GM23338 (cell line): ENCODE measurements around the gene TMEM187. TPM values are rescaled to one million over a fixed set of nuclear protein-coding genes. Genes with fewer than 3 reads are reported as not detected.
A peak's percentile ranks its signal among the peaks of the same experiment; 100 is the strongest.

Source experiments
- ATAC-seq: fragments of 200-7000 bp; cut with Tn5 transposase; 3 replicates; pipeline ENCODE4 v1.9.1; 2020
- DNase-seq: peaks from one replicate; pipeline ENCODE4 v3.0.0-alpha.2; 2015; ENCODE audit warnings: low spot score
- H2AFZ ChIP-seq: fragments of 200-600 bp; sonication (generic); 2 replicates; pipeline ENCODE4 v1.8.0; 2016; ENCODE audit warnings: antibody characterized with exemption, mild to moderate bottlenecking, moderate library complexity
- H3F3A ChIP-seq: fragments of 200-600 bp; sonication (generic); replicated peaks from 2 replicates; pipeline ENCODE4 v1.8.0; 2017; ENCODE audit warnings: antibody characterized with exemption, mixed run types, low read depth
- H3K27ac ChIP-seq: fragments of 200-600 bp; sonication (generic); 2 replicates; pipeline ENCODE4 v1.6.1; 2016; ENCODE audit warnings: low read depth
- H3K27me3 ChIP-seq: fragments of 200-600 bp; sonication (generic); 2 replicates; pipeline ENCODE4 v1.8.0; 2016; ENCODE audit warnings: mild to moderate bottlenecking, mixed run types, moderate library complexity; ENCODE audit not compliant: insufficient read depth
- H3K36me3 ChIP-seq: fragments of 200-600 bp; sonication (generic); 2 replicates; pipeline ENCODE4 v1.8.0; 2016; ENCODE audit warnings: mild to moderate bottlenecking; ENCODE audit not compliant: insufficient read depth
- H3K4me1 ChIP-seq: fragments of 200-600 bp; sonication (generic); 2 replicates; pipeline ENCODE4 v1.8.0; 2016; ENCODE audit warnings: mild to moderate bottlenecking, moderate library complexity; ENCODE audit not compliant: insufficient read depth
- H3K4me2 ChIP-seq: fragments of 200-600 bp; sonication (generic); 2 replicates; pipeline ENCODE4 v1.7.1; 2017; ENCODE audit warnings: mixed run types
- H3K4me3 ChIP-seq: fragments of 200-600 bp; sonication (generic); 2 replicates; pipeline ENCODE4 v1.6.1; 2016; ENCODE audit warnings: mixed run types
- H3K79me2 ChIP-seq: fragments of 200-600 bp; sonication (generic); replicated peaks from 2 replicates; pipeline ENCODE4 v1.8.0; 2017; ENCODE audit warnings: mild to moderate bottlenecking; ENCODE audit not compliant: insufficient read depth
- H3K9me2 ChIP-seq: fragments of 200-600 bp; sonication (generic); 2 replicates; pipeline ENCODE4 v1.8.0; 2017; ENCODE audit not compliant: insufficient read depth
- H4K20me1 ChIP-seq: fragments of 200-600 bp; sonication (generic); replicated peaks from 2 replicates; pipeline ENCODE4 v1.8.0; 2017; ENCODE audit warnings: mild to moderate bottlenecking; ENCODE audit not compliant: insufficient read depth
- H3K27ac Mint-ChIP-seq: 2 replicates; pipeline ENCODE4 v1.8.0; 2020; ENCODE audit warnings: inconsistent platforms, mild to moderate bottlenecking, moderate library complexity, mixed read lengths
- H3K27me3 Mint-ChIP-seq: 3 replicates; pipeline ENCODE4 v1.8.0; 2022; ENCODE audit warnings: low read depth, mild to moderate bottlenecking, moderate library complexity, mixed read lengths, inconsistent platforms; ENCODE audit not compliant: insufficient read depth, poor library complexity
- H3K36me3 Mint-ChIP-seq: 3 replicates; pipeline ENCODE4 v1.8.0; 2021; ENCODE audit warnings: low read depth, mild to moderate bottlenecking, inconsistent platforms, moderate library complexity, mixed read lengths
- H3K4me1 Mint-ChIP-seq: 3 replicates; pipeline ENCODE4 v1.8.0; 2020; ENCODE audit warnings: mild to moderate bottlenecking, inconsistent platforms, mixed read lengths
- H3K4me3 Mint-ChIP-seq: 3 replicates; pipeline ENCODE4 v1.8.0; 2021; ENCODE audit warnings: moderate library complexity, mild to moderate bottlenecking, inconsistent platforms, mixed read lengths
- H3K9me3 Mint-ChIP-seq: 3 replicates; pipeline ENCODE4 v1.8.0; 2020; ENCODE audit warnings: moderate library complexity, mild to moderate bottlenecking, inconsistent platforms, mixed read lengths
- CREB1 ChIP-seq: fragments of 250-450 bp; sonication (Bioruptor Pico); IDR thresholded peaks from 2 replicates; pipeline ENCODE4 v1.5.0; 2020; ENCODE audit warnings: low read depth, mild to moderate bottlenecking, moderate library complexity
- ETS1 ChIP-seq: IDR thresholded peaks from 2 replicates; pipeline ENCODE4 v1.6.1; 2016; ENCODE audit warnings: antibody characterized with exemption
- EZH2phosphoT487 ChIP-seq: fragments of 200-600 bp; sonication (generic); IDR thresholded peaks from one replicate; pipeline ENCODE4 v1.8.1; 2018; ENCODE audit warnings: antibody characterized with exemption; ENCODE audit not compliant: unreplicated experiment
- JUNB ChIP-seq: IDR thresholded peaks from one replicate; pipeline ENCODE4 v1.6.1; 2016; ENCODE audit warnings: antibody characterized with exemption; ENCODE audit not compliant: unreplicated experiment
- REST ChIP-seq: IDR thresholded peaks from one replicate; pipeline ENCODE4 v1.6.1; 2018; ENCODE audit warnings: antibody characterized with exemption; ENCODE audit not compliant: unreplicated experiment
- STAT1 ChIP-seq: IDR thresholded peaks from one replicate; pipeline ENCODE4 v1.6.1; 2016; ENCODE audit warnings: antibody characterized with exemption; ENCODE audit not compliant: unreplicated experiment
- ZNF114 ChIP-seq: fragments of 250-450 bp; sonication (Bioruptor Pico); IDR thresholded peaks from 2 replicates; pipeline ENCODE4 v1.5.0; 2020; ENCODE audit warnings: mild to moderate bottlenecking, moderate library complexity
- ZNF331 ChIP-seq: fragments of 250-450 bp; sonication (Bioruptor Pico); IDR thresholded peaks from 2 replicates; pipeline ENCODE4 v1.5.0; 2020; ENCODE audit warnings: low read depth, mild to moderate bottlenecking, moderate library complexity
- polyA plus RNA-seq: library from polyadenylated mRNA; unstranded; fragments of >200 nt; fragmentation: Nextera tagmentation; extraction: Ambion mirVana; gene quantifications from 2 replicates; pipeline ENCODE4 v1.2.1, GENCODE V29; 2016
- total RNA-seq: library from RNA; depleted of rRNA; stranded (reverse); fragments of >200 nt; shearing (Covaris generic); gene quantifications from 2 replicates; pipeline ENCODE4 v1.2.3, GENCODE V29; 2014

The TMEM187 gene
- total and polyA plus RNA-seq, 2 experiments from 2014 or later: 2.5 to 4.4 TPM

GRCh38 chrX:153966841-153967535 is 5.6 kb upstream of the TMEM187 start:
- peaks cover 34% of the 10 kb centered on the region for H3K36me3 Mint-ChIP-seq

GRCh38 chrX:153967536-153968224 is 4.9 kb upstream of the TMEM187 start:
- peaks cover 19% of the 10 kb centered on the region for H3K4me1 Mint-ChIP-seq
- H3K27ac Mint-ChIP-seq: peak overlapping the region; percentile 88
- Histone ChIP-seq H3K4me1 (peaks cover 12% of the 10 kb centered on the region), H4K20me1 (peaks cover 17% of the 10 kb centered on the region), H3F3A (no peaks in the 10 kb centered on the region), H3K4me3 (peak overlapping the region; percentile 85), H3K4me2 (peak overlapping the region; percentile 84), H3K9me2 (no peaks in the 10 kb centered on the region), H3K36me3 (no peaks in the 10 kb centered on the region), H3K79me2 (peaks cover 74% of the 10 kb centered on the region), H3K27me3 (no peaks in the 10 kb centered on the region), H2AFZ (no peak overlapping the region), H3K27ac (no peak overlapping the region)
- H3K9me3 Mint-ChIP-seq: no peaks in the 10 kb centered on the region; the same call in 2 of the 3 replicates
- peaks cover 6% of the 10 kb centered on the region for H3K27me3 Mint-ChIP-seq
- H3K36me3 Mint-ChIP-seq: peaks cover 28% of the 10 kb centered on the region
- peak overlapping the region; percentile 100 for H3K4me3 Mint-ChIP-seq
- ATAC-seq (no peak), DNase-seq (no peak)
- TF ChIP-seq STAT1 (no peak), REST (no peak), ZNF114 (CRISPR knock-in tag) (no peak), EZH2phosphoT487 (no peak), ETS1 (no peak), ZNF331 (CRISPR knock-in tag) (no peak), JUNB (no peak)

More at GRCh38 chrX:153966841-153967535, 5.6 kb upstream of the TMEM187 start:
- Histone ChIP-seq H3K79me2 (peaks cover 75% of the 10 kb centered on the region), H4K20me1 (peaks cover 17% of the 10 kb centered on the region), H3K27ac (no peak overlapping the region), H3K4me3 (peak overlapping the region; percentile 17; the same call in 1 of the 2 replicates), H3K36me3 (no peaks in the 10 kb centered on the region), H2AFZ (no peak overlapping the region), H3F3A (no peaks in the 10 kb centered on the region), H3K27me3 (no peaks in the 10 kb centered on the region), H3K9me2 (no peaks in the 10 kb centered on the region), H3K4me2 (0 out of 2 replicates have a peak overlapping the region, but pooled peaks have one; percentile 20), H3K4me1 (peaks cover 12% of the 10 kb centered on the region)
- Mint-ChIP-seq H3K4me3 (peak overlapping the region; percentile 100), H3K9me3 (no peaks in the 10 kb centered on the region; the same call in 2 of the 3 replicates), H3K27me3 (peaks cover 8% of the 10 kb centered on the region), H3K27ac (peak overlapping the region; percentile 88), H3K4me1 (peaks cover 19% of the 10 kb centered on the region)
- DNase-seq: no peak
- no peak for ATAC-seq
- TF ChIP-seq ETS1 (no peak), EZH2phosphoT487 (no peak), CREB1 (CRISPR knock-in tag) (no peak), STAT1 (no peak)
